GM18868 (cell line): ENCODE data around the gene CAMKK2.
"Not testable (repeated sequence)": the region's sequence is repeated elsewhere in the genome, so short reads cannot be mapped to it uniquely, and the experiment has no call there.

Source experiments
- ATAC-seq: cut with Tn5 transposase; IDR thresholded peaks from one replicate; pipeline ENCODE4 v1.9.1; 2021; ENCODE audit warnings: mild to moderate bottlenecking, moderate library complexity; ENCODE audit not compliant: unreplicated experiment

The CAMKK2 gene

DNA sequence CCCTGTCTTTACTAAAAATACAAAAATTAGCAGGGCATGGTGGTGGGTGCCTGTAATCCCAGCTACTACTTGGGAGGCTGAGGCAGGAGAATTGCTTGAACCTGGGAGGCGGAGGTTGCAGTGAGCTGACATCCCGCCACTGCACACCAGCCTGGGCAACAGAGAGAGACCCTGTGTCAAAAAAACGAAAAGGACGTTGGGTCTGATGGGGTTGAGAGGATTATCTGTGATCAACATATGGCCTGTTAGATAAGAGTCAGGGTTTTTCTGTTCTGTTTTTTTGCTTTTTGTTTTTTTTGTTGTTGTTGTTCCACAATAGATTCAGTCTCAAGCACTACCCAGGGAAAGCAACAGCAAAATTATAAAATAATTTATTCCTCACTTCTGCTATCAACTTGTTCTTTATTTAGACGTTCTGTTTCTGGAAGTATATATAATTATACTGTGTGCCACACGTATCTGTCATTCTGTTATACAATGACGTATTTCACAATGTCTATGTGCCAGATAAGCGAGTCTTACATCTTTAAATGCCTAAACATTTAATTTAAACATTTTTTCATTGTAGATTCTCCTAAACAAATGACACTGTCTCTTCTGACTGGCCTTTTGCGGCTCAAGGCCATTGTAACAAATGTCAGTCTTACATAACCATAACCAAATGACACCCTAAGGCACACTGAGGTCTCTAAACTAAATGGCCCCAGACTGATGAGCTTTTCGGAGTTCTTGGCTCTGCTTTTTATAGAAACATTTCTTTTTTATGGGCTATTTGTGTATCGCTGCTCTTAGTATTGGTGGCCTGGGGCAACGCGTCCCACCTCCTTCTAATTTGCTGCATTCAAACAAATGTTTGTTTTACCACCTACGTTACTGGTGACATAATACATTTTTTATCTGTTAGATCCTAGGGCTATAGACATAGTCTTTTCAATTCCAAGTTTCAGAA is 93.8 kb downstream of the CAMKK2 start:
- no peak for ATAC-seq

DNA sequence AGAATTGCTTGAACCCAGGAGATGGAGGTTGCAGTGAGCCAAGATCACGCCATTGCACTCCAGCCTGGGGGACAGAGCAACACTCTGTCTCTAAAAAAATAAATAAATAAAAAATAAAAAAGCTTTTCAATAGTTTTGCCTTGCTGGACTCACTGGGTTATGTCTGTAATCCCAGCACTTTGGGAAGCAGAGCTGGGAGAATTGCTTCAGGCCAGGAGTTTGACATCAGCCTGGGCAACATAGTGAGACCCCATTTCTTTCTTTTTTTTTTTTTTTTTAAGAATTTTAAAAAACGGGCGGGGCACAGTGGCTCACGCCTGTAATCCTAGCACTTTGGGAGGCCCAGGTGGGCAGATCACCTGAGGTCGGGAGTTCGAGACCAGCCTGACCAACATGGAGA is 95.4 kb downstream of the CAMKK2 start:
- not testable (repeated sequence) for ATAC-seq

DNA sequence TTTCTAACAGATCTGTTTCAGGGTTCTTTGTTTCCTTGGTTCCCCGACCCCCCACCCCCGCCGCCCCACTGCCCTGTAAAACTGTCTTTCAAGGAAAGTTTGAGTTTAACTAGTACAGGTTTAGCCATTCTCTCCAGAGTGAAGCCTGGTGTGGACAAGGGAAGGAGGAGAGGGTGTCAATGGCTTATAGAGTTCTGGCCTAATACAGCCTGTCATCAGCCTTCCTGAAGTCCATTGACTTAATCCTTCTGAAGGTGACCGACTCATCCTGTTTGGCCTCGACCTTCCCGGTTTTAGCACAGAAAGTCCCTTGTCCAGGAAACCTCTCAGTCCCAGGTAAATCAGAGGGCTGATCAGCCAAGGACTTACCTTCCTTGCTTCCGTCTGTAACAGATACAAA is 97.6 kb downstream of the CAMKK2 start:
- no peak for ATAC-seq

DNA sequence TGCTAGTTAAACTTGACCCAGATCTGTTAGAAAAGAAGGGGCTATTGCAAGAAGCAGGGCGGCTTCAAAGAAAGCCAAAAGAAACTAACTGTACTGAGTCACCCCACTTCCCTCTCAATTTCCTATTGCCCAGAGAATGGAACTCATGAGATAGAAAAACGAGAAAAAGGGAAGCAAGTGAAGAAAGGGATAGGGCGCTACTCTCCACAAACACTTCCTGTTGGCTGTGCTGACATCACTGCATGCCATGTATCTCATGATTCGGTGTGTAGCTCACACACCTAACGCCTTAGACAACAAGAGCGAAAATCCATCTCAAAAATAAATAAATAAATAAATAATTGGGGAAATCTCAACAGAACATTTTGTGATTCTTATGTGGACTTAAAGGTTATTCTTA is 99.6 kb downstream of the CAMKK2 start:
- no peak for ATAC-seq

DNA sequence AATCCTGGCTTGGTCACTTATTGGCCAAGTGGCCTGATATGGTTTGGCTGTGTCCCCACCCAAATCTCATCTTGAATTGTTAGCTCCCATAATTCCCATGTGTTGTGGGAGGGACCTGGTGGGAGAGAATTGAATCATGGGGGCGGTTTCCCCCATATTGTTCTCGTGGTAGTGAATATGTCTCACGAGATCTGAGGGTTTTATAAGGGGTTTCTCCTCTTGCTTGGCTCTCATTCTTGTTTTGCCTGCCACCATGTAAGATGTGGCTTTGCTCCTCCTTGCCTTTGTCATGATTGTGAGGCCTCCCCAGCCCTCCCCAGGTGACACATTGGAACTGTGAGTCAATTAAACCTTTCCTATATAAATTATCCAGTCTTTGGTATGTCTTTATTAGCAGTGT is 105.4 kb downstream of the CAMKK2 start:
- no peak for ATAC-seq

DNA sequence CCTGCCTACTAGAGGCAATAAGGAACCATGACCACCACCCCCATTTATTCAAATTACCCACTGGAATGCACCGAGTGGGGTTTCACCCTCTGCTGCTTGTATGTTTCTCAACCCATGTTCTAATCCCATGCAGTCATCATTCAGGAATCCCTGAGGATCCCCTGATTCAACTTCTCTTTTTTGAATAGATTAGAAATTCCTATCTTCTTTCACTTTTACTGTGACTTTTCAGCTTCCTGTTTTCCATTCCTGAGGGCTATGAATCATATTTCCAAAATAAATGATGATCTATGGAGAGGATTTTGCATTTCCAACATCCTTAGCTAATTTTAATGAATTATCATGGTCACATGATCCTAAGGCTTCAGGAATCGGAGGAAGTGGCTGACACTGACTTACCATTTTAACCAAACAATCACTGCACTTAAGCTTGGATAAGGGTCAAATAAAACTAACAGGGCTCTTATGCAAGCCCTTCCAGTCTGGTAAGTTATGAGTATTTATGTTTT is 105.9 kb downstream of the CAMKK2 start:
- ATAC-seq, result no peak

DNA sequence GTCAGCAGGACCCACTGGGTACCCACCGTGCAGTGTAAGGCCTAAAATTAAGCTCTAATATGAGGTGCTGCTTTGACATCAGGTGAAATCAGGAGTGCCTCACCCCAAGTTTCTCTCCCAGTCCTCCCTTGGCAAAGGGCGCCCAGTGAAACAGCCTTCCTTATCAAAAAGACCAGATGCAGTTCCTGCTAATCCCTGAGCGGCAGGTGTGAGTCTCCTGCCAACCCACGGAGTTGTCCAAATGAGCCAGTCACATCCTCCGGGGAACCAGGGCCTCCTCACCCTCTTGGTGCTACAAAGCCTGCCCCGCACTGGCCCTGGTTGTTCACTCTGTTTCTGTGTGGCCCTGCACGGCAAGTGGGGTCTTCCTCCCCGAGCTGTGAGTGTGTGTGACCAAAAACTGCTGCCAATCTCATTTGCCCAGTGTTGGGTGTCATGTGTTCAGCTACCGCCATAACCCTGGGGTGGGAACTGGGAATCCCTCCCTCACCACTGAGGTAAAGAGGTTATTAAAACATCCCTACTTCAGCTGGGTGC is 106.8 kb downstream of the CAMKK2 start:
- no peak for ATAC-seq

DNA sequence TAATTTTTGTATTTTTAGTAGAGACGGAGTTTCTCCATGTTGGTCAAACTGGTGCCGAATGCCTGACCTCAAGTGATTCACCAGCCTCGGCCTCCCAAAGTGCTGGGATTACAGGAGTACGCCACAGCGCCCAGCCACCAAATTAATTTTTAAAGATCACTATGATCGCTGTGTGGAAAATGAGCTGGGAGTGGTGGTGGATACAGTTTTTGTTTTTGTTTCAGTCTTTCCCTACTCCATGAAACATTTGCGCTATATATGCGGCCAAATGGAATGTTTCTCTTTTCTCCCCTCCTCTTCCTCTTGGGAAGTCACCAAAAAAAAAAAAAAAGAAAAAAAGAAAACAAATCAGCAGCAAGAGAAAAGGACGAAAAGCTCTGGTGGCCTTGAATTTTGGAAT is 107.4 kb downstream of the CAMKK2 start:
- no peak for ATAC-seq

DNA sequence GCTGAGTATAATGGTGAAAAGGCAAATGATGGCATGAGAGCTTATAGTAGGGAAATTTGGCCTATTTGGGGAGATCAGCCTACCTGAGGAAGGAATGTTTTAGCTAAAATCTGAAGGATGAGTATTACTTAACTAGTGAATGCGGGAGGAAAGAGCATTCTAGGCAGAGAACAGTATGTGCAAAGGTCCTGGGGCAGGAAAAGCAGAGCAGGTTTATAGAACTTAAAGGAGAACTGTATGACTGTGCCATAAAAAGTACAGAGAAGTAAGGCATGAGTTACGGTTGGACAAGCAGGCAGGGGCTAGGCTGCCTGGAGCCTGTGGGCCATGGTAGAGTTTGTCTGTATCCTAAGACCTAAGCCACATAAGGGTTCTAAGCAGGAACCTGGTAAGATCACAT is 108.3 kb downstream of the CAMKK2 start:
- ATAC-seq, result no peak
